HG02759 (cell line): ENCODE results near the gene MTMR6.
"Not testable (repeated sequence)": the region's sequence is repeated elsewhere in the genome, so short reads cannot be mapped to it uniquely, and the experiment has no call there.

Source experiments
- ATAC-seq: cut with Tn5 transposase; IDR thresholded peaks from one replicate; pipeline ENCODE4 v1.9.1; 2021; ENCODE audit warnings: mild to moderate bottlenecking, moderate library complexity; ENCODE audit not compliant: unreplicated experiment

Gene MTMR6

DNA sequence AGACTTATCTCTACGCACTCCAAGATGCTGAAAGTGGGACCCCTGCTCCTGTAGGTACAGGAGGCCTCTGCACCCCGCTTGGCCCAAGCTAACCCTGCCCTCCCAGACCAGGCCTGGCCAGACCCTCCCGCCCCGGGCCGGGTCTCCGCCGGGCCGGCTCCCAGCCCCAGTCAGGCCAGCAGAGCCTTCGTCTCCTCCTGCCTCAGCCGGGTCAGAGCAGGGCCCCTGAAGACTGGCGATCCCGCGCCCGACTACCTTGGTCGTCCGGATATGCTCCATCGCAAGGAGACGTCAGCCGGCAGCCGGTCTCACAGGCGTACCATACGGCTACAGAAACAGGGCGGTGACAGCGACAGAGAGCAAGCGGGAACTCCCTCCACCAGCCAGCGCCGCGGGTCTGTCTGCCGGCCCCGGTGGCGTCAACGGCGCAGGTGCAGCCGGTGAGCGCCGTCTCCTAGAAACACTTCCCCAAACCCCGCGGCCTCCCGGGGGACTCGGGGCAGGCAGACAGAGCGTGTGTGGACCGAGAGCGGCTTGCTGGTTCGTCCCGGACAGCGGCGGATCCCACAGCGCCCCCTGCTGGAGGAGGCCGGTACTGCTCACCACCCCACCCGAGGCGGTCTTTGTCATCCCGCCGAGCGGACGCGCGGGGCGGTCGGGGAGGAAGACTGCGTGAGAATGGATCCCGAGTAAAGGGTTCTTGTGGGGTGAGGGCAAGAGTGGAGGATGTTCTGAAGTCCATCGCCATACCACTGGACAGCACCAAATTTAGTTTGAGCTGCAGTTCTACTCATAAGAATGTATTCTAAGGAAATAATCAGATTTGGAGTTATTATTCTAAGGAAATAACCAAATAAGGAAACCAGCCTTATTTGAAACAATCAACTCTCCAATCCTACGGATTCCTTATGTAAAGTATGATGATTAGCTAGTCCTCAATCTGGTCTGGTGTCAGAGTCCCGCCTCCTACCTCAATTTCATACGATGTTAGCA is at the start of gene MTMR6:
Gene MTMR6, minus strand, starts transcription at position 520 of the 993 bp plus-strand sequence. Its CDS starts 241 bp downstream, at position 279.
- peak; percentile 98 for ATAC-seq

DNA sequence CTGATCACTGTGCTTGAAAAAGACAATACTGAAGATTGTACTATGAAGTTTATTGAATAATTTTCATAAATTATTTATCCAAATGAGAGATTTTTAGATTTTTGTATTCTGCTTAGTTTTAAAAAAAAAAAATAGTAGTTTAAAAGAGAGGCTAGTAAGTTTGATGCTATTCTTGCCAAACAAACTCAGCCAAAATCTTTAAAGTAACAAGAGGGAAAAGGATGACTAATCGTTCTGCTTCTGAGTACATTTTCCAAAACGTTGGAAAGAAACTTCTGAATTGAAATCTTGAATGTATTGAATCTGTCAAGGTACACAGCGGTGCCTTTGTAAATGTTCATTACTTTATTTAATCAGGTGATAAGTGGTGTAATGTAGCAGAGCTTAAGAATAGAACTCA is 48.6 kb upstream of the MTMR6 start:
- ATAC-seq, result no peak

DNA sequence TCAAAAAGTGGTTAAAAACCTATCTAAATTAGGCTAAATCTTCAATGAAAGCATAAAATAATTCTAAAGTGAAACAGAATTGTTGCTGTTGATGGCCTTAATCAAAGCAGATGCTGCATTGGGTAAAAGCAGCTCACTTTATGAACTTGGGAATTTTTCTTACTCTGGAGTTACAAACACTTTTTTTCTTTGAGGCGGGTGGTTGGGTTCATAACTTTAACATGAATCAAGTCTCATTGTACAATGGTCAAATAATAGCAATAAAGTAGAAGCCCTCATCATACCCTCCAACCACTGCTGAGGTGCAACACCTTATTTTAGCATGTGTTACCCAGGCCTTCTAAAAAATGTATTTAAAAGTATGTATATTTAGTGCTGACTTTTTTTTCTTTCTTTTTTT is 43.3 kb upstream of the MTMR6 start:
- ATAC-seq, result no peak

DNA sequence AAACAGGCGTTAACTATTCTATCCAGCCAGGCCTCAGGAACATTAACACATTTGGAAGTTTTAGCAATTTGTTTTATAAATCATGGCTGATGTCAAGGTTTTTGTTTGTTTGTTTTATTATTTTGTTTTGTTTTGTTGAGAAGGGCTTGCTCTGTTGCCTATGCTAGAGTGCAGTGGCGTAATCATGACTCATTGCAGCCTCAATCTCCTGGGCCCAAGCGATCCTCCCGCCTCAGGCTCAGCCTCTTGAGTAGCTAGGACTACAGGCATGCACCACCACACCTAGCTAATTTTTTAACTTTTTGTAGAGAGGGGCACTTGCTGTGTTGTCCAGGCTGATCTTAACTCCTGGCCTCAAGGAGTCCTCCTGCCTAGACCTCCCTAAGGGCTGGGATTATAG is 42.4 kb upstream of the MTMR6 start:
- ATAC-seq, result no peak

DNA sequence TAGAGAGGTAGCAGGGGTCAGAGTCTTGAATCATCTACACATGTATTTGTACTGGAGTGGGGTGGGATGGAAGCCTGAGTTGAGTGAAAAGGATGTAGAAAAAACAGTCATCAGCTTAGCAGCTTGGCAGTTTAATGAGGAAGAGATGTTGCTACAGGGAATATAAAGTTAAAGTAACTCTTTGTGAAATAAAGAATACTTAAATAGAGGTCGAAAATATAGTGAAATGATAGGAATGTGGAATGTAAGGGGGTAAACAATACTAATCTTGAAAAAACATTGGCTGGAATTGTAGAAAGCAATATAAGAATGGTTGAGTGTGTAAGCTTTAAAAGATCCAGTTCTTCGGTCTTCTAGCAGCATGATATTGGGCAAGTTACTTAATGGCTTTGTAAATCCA is 36.8 kb upstream of the MTMR6 start:
- ATAC-seq, result no peak

DNA sequence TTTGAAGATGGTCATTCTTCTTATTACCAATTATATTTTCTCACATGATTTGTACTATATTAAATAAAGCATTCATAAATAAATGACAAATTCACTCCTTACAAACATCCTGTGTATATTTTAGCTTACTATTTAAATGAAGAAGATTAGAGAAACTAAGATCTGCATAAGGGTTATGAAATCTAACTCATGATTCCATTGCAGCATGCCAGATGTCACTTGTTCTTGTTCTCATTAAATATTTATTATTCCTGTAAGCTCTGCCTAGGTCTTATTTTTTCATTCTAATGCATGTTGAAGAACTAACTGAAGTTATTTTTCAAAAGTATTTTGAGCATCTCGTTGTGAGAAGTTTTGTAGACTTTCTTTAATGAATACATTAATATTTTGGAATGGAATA is 32.5 kb upstream of the MTMR6 start:
- no peak for ATAC-seq

DNA sequence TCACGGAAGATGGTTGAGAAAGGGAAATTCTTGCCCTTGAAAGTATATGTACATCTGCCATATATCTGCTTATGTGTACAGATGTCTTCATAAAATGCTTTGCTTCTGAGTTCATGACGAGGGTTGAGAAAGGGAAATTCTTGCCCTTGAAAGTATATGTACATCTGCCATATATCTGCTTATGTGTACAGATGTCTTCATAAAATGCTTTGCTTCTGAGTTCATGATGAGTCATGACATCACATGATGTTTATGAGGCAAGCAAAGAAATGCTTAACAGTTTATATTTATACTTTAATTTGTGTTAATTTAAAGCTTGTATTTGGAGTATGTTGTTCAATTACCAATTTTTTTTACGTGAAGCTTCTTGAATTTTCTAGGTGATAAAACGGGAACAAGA is 31.7 kb upstream of the MTMR6 start:
- not testable (repeated sequence) for ATAC-seq

DNA sequence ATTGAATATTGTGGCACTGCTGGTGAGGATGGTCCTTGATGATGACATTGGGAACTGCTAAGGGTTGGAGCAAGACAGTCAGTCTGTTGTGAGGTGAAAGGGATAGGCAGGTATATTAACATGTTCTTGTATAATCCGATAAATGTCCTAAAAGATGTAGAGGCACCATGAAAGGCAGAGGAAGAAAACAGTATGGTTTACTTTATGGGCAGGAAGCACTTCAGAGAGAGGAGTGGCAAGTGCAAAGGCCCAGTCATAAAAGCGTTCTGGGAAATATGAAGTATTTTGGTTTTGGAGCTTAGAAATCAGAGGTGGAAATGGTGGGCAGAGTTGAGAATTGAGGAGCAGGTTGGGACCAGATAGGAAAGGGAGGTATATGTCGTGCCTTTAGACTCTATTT is 23.6 kb upstream of the MTMR6 start:
- no peak for ATAC-seq

DNA sequence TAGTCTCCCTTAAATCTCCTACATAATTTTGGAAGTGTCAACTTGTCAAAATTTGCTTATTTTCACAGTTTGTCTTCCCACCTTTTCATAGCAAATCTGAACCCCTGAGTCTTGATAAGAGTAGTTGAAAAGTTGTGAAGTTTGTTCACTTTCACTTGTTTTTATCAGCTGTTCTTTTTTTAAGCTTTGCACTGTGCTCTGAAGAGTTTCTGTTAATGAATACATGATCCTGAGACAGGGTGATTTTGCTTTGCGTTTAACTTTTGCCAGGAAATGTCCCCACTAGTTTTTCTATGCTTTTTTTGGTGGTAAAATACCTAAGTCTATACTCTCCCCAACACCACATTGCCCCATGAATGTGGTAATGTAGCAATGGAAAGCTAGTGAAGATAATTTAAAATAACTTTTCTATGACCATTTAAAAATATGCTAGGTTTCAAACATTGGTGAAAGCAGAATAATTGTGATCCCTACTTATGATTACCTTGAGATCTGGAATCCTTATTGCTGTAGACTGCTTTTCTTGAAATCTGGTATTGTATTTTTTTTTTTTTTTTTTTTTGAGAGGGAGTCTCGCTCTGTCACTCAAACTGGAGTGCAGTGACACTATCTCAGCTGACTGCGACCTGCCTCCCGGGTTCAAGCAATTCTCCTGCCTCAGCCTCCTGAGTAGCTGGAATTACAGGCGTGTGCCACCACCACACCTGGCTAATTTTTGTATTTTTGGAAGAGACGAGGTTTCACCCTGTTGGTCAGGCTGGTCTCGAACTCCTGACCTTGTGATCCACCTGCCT is 19.6 kb upstream of the MTMR6 start:
- no peak for ATAC-seq

DNA sequence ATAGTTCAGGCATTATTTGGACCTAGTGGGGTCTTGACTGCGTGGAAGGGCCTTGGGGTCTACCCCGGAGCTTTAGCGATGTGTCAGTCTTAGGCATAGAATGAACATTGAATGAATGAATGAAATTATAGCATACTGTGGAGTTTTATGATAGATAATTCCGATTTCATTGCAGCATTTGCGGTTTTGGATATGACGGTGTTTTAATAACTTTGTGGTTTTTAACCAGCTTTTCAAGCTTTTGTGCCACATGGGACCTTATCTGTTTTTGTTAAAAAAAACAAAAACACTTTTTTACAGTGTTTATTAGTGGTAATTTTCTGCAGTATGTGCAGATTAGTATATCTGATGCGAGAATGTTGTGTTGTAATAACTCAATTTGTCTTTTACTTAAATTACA is 14.8 kb upstream of the MTMR6 start:
- no peak for ATAC-seq

DNA sequence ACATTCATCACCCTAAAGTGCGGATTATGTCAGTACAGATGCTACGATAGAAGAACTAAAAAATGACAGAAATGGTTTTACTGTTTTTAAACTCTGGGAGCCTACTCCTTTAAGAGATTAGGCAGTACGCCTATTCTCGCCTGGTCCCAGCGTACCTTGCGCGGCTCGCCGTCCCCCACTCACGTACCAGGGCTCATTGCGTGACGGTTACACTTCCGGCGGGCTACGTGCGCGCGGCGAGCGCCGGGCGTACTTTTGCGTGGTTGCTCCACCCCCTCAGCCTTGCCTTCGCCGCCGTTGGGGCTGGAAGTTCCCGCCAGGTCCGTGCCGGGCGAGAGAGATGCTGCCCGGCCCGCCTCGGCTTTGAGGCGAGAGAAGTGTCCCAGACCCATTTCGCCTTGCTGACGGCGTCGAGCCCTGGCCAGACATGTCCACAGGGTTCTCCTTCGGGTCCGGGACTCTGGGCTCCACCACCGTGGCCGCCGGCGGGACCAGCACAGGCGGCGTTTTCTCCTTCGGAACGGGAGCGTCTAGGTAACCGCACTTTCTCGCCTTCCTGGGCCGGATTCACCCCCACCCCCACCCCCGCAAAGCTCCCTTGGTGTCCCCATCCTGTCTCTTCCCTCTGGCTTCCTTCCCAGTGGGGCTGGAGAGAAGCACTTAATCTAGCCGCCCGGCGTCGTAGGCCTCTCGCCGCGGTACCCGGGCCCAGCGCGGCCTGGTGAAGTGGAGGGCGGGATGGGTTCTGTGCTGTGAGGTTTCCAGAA is 14.2 kb upstream of the MTMR6 start, which contains the start of gene NUP58:
Gene NUP58, plus strand, starts transcription at position 279 of the 767 bp plus-strand sequence. Its CDS starts 149 bp downstream, at position 428.
- ATAC-seq, result peak; percentile 99

DNA sequence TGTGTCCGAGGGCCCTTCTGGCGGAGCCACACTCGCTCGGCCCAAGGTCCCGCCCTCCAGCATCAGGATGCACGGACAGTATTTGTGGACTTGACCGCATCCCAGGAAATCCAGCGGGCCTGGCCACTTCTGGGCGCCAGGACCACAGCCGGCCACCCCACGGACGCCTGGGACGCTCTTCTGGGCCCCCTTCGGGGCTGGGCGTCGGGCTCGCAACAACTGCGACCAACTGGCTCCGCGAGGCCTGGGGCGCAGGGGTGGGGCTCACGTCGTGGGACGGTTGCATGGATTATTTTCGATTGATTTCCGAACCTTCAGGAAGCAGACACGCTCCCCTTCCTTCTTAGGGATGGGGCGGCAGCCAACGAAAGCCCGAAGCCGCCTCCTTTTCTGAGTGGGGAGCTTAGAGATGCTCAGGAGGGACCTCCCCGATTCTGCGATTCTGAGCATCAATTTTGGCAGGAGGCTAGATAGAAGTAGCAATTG is 13.6 kb upstream of the MTMR6 start:
- peak; percentile 12 for ATAC-seq

DNA sequence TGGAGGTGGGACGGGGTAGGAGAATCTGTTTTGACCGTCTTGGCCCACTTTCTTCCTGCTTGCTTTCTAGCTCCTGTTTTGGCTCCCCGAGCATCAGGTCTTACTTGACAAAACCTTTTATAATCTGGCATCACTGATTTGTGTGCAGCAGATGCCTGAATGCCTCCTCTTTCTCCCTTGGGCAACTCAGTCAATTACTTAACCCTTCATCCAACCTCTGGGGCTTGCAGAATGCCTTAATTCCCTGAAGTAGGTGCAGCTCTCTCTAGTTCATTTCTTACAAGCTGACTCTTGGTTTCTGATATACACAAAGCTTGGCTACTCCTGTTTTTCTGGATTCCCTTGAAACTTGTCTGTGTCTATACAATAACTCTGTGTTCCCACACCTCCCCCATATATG is 8.4 kb upstream of the MTMR6 start:
- no peak for ATAC-seq

DNA sequence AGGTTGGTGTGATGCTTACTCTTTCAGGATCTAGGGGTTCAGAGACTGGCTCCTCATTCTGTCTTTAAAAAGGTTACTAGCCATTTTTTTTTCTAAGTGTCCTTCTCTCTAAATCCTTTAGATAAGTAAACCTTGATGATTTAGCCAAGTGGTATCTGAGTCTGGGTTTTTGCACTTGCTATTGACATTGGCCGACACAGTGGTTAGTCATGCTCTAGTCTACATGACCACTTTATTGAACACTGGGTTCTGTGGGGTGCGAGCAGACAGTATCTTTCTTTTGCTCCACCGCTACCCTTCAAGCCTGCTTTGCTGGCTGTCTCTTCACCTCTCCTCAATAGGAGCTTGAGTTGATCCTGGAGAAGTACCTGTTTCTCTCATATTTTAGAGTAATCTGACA is 7.9 kb upstream of the MTMR6 start:
- no peak for ATAC-seq

DNA sequence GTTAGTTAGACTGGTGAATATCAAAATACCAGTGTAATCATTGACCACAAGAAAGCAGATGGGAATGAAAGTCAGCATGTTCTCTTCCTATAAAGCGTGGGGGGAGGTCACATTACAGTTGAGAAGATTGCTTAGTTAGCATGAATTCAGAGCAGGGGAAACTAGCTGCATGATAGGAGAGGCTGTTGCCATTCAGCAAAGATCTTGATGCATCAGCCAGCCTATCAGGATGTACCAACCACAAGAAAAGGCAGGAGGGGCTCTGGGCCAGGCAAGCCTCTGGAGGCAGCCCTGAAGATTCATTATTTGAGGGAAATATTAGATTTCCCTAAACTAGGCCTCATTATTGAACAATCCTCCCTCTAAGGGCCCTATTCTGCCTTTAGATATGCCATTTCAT is 5.0 kb upstream of the MTMR6 start:
- ATAC-seq, result no peak

DNA sequence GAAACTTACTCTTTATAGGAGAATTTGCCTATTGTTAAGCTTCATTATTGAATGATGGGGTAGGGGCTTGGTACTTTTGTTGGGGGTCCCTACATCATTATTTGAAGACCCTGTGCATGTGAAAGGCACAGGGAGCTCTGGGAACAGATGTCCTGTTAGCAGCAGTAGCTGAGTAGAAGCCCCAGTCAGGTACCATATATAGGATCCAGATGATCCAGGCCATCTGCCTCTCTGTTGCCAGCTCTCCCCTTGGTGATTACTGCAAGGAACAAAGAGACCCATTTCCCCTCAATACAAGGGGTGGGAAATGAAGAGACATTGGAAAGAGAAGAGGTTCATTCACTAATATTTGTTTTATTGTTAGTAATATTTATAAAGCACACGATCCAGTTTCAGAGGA is 4.4 kb upstream of the MTMR6 start:
- no peak for ATAC-seq

DNA sequence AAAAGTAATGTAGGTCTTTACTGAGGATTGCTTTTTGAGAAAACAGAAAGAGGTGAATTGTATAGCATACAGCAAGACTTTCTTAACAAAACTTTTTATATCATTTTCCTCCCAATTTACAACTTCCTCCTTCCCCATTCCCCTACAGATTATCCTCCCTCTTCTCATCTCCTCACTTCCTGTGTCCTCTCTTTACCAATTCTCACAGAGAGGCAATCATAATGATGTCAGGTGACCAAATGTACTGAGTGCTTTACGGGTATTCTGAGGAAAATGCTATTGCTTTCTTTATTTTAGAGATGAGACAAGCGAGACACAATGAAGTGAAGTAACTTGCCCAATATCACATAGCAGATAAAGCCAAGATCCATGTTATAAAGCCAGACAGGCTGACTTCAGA is 1.7 kb upstream of the MTMR6 start:
- ATAC-seq, result no peak

DNA sequence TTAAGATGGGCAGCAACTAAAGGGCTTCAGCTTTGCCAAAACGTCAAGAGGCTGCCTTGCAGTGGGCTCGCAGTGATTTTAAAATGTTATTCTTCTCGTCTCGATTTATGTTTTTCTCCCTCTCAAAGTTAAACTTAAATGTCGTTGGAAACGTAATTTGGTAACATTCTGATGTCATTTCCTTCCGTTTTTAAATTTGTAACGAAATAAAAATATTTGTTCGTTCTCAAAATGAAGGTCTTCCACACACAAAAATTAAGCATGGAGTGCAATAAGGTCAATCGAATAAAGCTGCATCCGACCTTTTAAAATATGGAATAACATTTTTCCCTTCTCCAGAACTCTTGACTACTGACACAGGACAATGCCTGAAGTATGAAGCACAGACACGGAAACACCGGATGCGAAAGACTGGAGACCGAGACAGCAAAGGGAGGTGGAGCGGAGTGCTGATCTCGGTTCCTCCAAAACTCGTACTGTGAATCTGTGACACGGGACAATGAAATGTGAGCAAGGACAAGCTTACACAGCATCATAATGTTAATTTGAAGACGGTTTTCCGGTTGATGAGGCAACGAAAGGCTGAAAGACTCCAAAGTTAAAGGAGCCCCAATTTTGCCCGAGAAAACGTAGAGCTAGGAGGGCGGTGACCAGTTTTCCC is 850 bp downstream of the MTMR6 start:
- ATAC-seq, result peak; percentile 20

DNA sequence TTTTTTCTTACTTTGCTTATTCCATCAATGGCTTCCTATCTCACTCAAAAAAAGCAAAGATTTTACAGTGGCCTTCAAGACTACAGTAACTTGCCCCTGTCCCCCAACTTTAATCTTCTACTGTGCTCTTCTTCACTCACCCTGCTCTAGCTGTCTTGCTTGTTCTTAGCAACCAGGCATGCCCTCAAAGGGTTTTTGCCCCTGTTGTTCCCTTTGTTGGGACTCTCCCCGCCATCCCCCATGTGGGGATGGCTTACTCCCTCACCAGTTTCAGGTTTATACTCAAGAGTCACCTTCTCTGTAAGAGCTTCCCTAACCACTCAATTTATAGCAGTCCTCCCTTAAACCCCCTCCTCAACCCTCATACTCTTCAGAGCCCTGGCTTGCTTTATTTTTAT is 5.4 kb downstream of the MTMR6 start:
- ATAC-seq, result peak; percentile 27

DNA sequence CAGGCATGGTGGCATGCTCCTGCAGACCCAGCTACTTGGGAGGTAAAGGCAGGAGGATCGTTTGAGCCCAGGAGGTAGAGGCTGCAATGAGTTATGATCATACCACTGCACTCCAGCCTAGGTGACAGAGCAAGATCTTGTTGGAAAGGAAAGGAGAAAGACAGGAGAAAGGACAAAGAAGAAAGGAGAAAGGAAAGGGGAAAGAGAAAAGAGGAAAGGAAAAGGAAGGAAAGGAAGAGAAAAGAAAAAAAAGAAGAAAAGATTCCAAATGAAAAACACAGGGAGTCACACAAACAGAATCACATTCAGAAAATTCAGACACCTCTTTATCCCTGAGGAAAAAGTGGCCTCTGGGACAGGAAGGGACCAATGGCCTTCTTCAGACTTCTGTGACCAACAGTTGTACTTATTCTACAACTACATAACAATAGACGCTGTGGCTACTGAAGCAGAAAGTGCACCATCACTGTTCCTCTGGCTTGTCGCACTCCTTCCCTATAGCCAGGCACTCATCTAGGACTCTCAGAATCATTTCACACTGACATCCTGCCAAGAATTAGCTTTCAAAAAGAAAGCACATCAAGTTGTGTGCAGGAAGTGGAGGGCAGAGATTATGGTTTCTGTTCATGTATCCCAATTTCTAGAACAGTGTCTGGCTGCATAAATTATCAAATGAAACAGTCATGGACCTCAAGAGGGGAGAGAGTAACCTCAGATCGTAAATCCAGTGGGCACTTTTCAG is 5.9 kb downstream of the MTMR6 start:
- peak; percentile 73 for ATAC-seq
